ENCODE data around the gene PWWP2B.

Gene PWWP2B

DNA sequence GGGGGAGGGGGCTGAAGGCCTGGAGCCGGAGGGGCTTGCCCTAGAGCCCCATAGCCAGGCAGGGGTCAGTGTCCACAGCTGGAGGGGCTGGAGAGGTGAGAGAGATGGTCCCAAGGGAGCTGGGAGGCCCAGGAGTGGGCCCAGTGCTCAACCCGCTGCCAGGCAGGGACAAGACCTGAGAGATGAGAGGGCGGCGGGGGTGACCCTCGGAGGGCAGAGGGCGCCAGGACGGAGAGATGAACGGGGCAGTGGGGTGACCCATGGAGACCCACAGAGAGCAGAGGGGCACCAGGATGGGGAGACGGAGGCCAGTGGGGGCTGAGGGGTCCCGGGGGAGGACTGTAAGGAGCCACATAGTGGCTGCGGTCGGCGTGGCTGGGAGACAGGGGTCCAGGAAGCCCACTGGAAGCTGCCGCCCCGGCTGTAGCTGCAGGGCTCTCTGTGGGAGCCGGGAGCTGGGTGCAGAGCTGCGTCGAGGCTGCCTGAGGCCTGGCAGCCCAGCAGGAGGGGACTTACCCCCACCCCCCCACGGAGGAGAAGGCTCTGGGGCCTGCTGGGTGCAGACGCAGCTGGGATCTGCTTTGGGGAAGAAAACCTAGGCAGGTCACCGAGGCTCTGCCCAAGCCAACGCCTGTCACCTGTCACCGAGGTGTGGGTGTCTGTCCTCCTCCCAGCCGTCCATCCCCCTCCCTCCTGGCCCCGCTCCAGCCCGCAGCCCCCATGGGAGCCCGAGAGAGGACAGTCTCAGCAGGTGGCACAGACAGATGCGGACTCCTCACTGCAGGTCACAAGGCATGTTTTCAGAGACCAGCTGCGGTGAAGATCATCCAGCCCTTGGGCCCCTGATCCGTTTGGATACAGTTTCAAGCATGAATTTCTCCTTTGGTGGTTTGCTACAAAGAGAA is 25.1 kb downstream of the PWWP2B start:
- in situ Hi-C loops (cut with HindIII; ENCODE audit: low pct_ligation_motif_present, low pct_unique_long_range_greater_than_20kb, low sequenced_read_pairs) = no loop called here
- DNase-seq = no peak

DNA sequence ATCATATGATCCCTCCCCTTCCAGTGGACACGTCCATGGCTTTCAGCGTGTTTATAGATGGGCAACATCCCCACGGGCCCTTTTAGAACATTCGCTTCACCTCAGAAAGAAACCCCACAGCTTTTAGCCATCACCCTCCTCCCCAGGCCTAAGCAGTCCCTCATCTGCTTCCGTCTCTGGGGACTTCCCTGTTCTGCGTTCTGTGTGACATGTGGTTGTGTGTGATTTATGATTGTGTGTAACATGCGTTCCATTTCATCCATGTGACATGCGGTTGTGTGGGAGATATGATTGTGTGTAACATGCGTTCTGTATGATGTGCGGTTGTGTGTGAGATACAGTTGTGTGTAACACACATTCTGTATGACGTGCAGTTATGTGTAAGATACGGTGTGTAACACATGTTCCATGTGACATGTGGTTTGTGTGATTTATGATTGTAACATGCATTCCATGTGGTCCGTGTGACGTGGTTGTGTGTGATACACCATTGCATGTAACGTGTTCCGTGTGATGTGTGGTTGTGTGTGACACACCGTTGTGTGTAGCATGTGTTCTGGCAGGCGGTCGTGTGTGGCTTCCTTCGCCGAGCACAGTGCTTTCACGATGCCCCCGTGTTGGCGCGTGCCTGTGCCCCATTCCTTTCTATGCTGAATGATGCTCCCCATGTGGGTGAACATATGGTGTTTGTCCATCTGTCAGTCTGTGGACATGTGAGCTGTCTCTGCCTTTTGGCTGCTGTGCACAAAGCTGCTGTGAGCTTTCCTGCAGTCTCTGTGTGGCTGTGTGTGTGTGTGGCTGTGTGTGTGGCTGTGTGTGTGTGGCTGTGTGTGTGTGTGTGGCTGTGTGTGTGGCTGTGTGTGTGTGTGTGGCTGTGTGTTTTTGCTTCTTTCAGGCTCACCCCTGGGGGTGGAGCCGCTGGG is 26.2 kb downstream of the PWWP2B start:
- no peak for DNase-seq

DNA sequence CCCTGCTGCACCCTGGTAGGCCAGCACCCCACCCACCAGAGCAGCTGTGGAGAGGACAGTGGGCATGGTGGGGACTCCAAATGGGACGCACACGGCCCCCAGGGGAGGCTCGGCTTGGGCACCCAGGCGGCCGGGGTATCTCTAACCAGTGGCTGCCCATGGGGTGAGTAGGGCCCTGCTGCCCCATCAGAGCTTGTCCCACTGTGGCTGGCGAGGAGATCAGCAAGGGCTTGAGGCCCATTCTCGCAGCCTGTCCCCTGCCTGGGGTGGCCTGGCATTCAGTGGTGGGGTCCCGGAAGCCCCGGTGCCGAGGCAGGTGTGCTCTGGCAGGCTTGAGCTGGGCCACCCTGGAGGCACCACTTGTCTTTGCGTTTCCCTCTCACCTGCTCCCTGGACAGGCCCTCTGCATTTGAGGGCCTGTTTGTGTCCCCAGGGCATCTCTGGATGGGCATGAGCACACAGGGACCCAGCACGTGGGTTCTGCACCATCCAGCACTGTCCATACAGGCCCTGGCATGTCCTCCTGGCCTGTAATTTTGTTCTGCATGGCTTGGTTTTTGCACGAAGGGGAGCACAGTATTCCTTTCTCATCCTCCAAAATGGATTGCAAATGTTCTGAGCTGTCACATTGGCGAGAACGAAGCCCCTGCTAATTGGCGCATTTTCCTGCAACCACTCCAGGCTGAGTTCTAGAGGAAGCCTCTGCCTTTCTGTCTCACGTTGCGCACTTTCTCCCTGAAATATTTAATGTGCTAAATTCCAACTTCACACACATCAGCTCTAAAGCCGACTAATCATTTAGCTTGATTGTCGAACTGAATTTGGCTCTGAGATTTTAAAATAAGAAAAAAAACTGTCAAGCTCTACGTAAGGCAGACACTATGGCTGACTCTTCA is 27.2 kb downstream of the PWWP2B start:
- in situ Hi-C loops (cut with HindIII; ENCODE audit: low pct_ligation_motif_present, low pct_unique_long_range_greater_than_20kb, low sequenced_read_pairs) = no loop called here
- DNase-seq = no peak

More for the DNA sequence above, 26.2 kb downstream of the PWWP2B start:
- in situ Hi-C loops (cut with HindIII; ENCODE audit: low pct_ligation_motif_present, low pct_unique_long_range_greater_than_20kb, low sequenced_read_pairs) = no loop called here

DNA sequence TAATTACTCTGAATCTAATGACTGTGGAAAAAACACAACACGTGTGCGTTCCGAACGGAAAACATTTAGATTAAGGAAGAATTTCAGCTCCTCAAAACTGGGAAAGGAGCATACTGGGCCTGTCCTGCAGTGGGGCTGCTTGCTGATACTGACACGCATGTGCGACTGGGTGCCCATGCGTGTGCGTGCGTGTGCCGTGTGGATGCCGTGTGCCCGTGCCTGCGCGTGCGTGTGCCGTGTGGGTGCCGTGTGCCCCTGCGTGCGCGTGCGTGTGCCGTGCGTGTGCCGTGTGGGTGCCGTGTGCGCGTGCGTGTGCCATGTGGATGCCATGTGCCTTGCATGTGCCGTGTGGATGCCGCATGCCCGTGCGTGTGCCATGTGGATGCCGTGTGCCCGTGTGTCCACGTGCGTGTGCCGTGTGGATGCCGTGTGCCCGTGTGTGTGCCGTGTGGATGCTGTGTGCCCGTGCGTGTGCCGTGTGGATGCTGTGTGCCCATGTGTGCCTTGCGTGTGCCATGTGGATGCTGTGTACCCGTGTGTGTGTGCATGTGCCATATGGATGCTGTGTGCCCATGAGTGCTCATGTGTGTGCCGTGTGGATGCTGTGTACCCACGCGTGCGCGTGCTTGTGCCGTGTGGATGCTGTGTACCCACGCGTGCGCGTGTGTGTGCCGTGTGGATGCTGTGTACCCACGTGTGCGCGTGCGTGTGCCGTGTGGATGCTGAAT is 28.2 kb downstream of the PWWP2B start:
- no peak for DNase-seq
- in situ Hi-C loops (cut with HindIII; ENCODE audit: low pct_ligation_motif_present, low pct_unique_long_range_greater_than_20kb, low sequenced_read_pairs) = no loop called here

DNA sequence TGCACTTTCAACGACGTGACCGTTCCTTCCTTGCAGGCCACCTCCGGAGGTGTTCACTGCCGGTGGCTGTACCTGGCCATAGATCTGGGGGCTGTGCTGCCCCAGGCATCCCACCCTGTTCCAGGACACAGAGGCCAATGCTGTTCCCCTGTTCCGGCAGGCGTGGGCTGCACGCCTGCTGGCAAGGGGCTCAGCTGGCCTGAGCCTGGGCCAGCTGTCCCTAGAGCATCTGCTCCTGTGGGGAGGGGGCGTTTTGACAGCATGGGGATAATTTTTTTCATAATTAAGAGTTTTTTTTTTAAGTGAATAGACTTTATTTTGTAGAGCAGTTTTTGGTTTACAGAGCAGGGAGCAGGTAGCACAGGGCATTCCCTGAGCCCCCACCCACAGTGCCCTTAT is 28.8 kb downstream of the PWWP2B start:
- in situ Hi-C loops (cut with HindIII; ENCODE audit: low pct_ligation_motif_present, low pct_unique_long_range_greater_than_20kb, low sequenced_read_pairs) = no loop called here
- DNase-seq = no peak

DNA sequence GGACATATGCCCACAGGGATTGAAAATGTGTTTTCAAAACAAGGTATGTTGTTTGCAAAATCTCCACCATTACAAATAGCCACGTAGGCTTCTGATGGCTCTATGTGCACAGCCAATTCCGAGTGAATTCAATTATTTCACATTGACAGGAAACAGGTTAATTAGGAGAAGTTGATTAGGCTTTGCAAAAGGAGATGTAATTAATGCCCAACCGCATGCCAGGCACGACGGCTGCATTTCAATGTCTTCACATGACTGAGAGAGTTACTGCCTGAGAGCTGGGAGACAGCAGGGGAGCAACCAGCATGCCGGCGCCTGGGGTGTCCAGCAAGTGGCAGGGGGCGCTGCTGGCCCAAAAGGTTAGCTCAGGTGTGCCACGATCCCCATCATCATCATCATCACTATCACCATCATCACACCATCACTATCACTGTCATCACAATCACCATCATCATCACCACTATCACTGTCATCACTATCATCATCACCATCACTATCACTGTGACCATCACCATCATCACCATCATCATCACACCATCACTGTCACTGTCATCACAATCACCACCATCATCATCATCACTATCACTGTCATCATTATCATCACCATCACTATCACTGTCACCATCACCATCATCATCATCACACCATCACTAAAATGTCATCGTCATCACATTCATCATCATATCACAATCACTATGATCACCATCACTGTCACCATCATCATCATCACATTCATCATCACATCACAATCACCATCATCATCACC is 30.2 kb downstream of the PWWP2B start:
- no peak for DNase-seq
- in situ Hi-C loops (cut with HindIII; ENCODE audit: low pct_ligation_motif_present, low pct_unique_long_range_greater_than_20kb, low sequenced_read_pairs) = no loop called here

DNA sequence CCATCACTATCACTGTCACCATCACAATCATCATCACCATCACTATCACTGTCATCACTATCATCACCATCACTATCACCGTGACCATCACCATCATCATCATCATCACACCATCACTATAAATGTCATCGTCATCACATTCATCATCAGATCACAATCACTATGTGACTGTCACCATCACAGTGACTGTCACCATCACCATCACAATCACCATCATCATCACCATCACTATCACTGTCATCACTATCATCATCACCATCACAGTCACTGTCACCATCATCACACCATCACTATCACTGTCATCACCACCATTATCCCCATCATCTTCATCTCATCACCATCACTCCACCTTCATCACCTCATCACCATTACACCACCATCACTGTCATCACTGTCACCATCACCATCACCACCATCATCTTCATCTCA is 31.0 kb downstream of the PWWP2B start:
- in situ Hi-C loops (cut with HindIII; ENCODE audit: low pct_ligation_motif_present, low pct_unique_long_range_greater_than_20kb, low sequenced_read_pairs) = no loop called here
- DNase-seq = no peak

DNA sequence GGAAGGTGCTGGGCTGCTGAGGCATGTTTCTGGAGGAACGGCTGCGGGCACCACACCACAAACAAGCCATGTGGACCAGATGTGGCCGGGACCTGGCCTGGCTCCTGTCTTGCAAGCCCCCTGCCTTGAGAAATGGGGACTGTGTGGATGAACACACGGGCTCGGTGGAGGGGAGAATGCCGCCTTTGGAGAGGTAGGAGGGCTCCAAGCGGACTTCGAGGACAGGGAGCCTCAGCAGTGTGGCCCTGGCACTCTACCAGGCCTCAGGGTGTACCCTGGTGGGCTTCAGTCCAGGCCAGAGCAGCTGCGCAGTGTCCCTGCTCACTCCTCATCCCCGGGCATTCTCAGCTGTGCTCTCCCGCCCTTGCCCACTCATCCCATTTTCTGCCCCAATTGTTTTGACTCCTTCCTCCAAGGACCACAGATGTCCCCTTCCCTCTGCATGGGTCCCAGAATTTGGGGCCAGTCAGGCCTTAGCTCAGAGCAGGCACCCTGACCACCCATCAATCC is 31.5 kb downstream of the PWWP2B start:
- in situ Hi-C loops (cut with HindIII; ENCODE audit: low pct_ligation_motif_present, low pct_unique_long_range_greater_than_20kb, low sequenced_read_pairs) = no loop called here
- no peak for DNase-seq

DNA sequence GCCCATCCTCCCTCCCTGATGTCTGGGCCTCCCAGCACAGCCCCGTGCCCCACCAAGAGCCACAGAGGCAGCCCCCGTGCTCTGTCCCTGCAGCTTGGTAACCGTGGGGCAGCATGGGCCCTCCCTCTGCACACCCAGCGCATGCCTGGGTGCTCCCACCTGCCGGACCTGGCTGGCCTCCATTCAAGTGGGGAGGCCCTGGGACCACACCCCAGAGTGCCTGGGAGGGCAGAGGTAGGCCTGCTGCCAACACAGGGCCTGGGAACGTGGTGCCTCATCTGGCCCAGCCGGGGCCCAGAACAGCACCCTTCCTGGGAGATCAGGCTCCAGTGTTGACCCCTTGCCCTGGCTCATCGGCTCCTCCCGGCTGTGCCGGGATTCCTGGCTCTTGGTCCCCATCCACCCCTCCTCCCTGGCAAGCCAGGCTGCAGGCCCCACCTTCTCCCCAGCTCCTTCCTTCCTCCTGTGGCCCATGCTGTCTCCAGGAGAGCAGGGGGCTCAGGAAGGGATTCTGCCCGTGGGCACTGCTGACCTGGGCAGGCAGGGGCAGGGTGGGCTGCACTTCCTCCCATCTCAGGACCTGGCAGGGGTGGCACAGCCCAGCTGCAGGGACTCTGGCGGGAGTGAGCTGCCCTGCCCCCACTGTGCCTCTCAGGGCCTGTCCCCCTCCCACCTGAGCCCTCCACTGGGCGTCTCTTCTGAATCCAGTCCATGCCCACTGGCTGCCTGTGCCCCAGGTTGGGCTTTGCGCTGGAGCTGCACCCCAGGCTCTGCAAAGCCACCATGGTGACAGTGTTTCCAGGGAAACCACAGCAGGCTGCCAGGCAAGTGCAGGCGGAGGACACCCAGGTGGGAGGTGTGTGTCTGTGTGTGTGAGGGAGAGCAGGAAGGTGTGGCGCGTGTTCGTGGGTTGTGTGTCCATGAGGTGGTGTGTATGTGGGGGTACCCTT is 32.6 kb downstream of the PWWP2B start:
- in situ Hi-C loops (cut with HindIII; ENCODE audit: low pct_ligation_motif_present, low pct_unique_long_range_greater_than_20kb, low sequenced_read_pairs) = no loop called here
- no peak for DNase-seq

DNA sequence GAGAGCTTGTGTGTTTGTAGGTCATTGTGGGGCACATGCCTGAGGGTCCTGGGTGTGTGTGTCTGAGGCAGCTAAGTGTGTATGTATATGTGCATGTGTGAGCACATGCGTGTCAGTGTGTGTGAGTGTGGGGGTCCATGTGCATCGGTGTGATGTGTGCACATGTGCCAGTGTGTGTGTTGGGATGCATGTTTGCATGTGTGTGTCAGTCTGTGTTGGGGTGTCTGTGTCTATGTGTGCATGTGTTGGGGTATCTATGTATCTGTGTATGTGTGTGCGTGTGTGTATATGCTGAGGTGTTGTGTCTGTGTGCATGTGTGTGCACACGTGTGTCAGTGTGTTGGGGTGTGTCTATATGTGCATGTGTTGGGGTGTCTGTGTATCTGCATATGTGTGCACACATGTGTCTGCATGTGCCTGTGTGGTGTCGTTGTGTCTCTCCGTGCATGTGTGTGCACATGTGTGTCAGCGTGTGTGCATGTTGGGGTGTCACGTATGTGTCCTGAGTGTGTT is 33.3 kb downstream of the PWWP2B start:
- no peak for DNase-seq
- in situ Hi-C loops (cut with HindIII; ENCODE audit: low pct_ligation_motif_present, low pct_unique_long_range_greater_than_20kb, low sequenced_read_pairs) = no loop called here

DNA sequence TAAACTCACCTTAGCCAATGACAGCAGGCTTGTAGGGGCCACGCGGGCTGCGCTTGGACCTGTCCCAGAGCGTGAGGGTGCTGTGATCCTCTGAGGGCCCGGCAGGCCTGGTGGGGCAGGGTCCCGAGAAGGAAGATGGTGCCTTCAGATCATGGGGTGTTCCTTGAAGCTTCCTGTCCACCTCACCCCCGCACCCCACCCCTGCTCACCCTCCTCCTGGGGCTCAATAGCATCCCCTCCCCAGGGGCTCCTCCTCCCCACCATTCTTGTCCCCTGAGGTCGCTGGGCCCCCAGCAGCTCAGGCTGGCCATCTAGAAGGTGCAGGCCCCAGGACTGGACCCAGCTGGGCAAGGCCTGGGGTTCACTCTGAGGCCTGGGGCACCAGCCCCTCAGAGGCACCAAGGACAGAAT is 33.9 kb downstream of the PWWP2B start:
- DNase-seq = no peak
- in situ Hi-C loops (cut with HindIII; ENCODE audit: low pct_ligation_motif_present, low pct_unique_long_range_greater_than_20kb, low sequenced_read_pairs) = no loop called here

DNA sequence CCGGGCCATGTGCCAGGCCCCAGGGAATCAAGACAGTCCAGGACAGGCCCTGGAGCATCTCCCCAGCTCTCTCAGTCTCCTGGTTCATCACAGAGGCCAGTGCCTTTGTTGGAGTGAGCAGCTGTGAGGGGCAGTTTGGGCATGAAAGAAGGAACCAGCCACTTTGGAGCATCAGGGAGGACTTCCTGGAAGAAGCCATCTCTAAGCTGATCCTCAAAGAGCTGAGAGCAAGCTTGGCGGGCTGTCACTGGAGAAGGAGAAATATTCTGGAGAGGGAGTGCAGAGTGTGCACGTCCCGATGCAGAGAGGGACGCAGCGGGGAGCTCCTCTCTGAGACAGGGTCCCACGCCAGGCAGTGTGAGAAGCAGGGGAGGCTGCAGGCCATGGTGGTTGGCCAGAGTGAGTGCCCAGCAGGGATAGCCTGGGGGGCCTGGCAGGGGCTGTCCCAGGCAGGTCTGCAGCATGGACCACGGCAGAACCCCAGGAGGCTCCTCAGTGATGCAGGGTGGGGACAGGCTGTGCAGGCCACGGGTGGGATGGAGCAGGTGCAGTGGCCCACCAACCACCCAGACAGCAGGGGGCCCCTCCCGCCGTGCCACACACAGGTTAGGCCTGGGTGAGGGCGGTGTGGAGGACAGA is 34.7 kb downstream of the PWWP2B start:
- in situ Hi-C loops (cut with HindIII; ENCODE audit: low pct_ligation_motif_present, low pct_unique_long_range_greater_than_20kb, low sequenced_read_pairs) = no loop called here

DNA sequence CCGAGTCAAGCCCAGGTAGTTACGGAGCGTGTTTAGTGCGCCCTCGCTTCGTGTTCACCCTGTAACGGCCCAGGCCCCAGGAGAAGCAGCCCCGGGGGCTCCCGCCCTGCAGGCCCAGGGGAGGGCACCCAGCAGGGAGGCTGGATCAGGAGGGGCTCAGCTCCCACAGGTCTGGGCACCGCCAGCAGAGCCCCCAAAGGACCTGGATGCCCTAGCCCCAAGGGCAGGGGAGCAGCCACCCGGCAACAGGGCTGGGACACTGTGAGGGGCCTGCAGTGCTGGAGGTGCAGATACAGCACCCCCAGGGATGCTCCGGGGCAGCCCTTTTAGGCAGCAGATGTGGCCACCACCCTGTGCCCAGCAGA is 35.2 kb downstream of the PWWP2B start:
- in situ Hi-C loops (cut with HindIII; ENCODE audit: low pct_ligation_motif_present, low pct_unique_long_range_greater_than_20kb, low sequenced_read_pairs) = no loop called here
- DNase-seq = no peak

More for the DNA sequence above, 34.7 kb downstream of the PWWP2B start:
- no peak for DNase-seq

DNA sequence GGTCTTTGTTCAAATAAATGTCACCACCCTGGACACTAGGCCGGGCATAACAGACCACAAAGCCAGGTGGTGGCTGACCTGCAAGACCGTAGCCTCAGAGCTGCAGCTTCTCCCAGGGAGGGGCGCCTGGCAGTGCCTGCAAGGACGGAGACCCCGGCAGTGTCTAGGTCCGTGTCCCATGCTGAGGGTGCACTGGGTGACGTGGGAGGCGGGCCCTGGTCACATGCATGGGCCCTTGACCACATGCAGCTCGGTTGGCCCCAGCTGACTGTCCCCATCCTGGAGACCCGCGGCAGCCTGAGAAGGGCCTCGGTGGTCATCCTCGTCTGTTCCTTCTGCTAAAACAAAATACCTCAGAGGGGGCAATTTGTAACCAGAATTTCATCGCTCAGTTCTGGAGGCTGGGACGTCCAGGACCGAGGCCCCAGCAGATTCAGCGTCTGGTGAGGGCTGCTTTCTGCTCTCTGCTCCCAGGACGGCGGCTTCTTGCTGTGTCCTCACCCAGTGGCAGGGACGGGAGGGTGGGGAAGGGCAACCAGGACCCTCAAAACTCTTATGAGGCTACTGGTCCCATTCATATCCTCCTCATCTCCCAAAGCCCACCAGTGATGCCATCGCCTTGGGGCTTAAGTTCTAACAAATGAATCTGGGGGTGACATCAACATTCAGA is 36.8 kb downstream of the PWWP2B start:
- DNase-seq = no peak
- in situ Hi-C loops (cut with HindIII; ENCODE audit: low pct_ligation_motif_present, low pct_unique_long_range_greater_than_20kb, low sequenced_read_pairs) = no loop called here

DNA sequence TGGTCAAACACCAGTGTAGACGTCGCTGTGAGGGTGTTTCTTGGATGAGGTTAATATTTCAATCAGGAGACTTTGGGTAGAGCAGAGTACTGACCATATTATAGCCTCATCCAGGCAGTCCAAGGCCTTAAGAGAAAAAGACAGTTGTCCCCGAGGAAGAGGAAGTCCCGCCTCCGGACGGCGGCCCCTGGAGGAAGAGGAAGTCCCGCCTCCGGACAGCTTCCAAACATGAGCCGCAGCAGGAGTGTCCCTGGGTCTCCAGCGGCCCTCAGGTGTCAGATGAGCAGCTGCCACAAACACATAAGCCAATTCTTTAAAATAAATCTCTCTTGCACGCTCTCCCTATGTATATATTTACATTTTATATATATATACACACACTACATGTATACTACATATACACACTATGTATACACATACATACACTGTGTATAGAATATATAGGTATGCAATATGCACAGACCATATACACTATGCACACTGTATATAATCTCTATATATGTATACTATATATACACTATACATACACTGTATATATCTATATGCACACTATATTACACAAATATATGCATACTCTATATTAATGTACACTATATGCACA is 37.5 kb downstream of the PWWP2B start:
- DNase-seq = no peak

More for the DNA sequence above, 37.5 kb downstream of the PWWP2B start:
- in situ Hi-C loops (cut with HindIII; ENCODE audit: low pct_ligation_motif_present, low pct_unique_long_range_greater_than_20kb, low sequenced_read_pairs) = no loop called here
